ENCODE measurements around the gene ARSD.
"Not testable (repeated sequence)": the region's sequence is repeated elsewhere in the genome, so short reads cannot be mapped to it uniquely, and the experiment has no call there.

ARSD gene

GRCh38 chrX:2890536-2891460 is 38.3 kb downstream of the ARSD start:
- not testable (repeated sequence) for DNase-seq

GRCh38 chrX:2889706-2890490 is 39.2 kb downstream of the ARSD start:
- peak; percentile 23 to 52 for DNase-seq

GRCh38 chrX:2889045-2889605 is 40.0 kb downstream of the ARSD start:
- DNase-seq = no peak

- DNase-seq = no peak
These were observed 40.8 kb downstream of the ARSD start for GRCh38 chrX:2888309-2888708.

- DNase-seq = no peak
These were observed 45.4 kb downstream of the ARSD start for GRCh38 chrX:2883770-2884169.

GRCh38 chrX:2879670-2880069 is 49.5 kb downstream of the ARSD start:
- no peak for DNase-seq

- DNase-seq = no peak
These were observed 50.6 kb downstream of the ARSD start for GRCh38 chrX:2878563-2878962.

- peak in 1 of 2 experiments; percentile 39 for DNase-seq
These were observed 53.2 kb downstream of the ARSD start for GRCh38 chrX:2875798-2876399.

GRCh38 chrX:2875136-2875481 is 54.0 kb downstream of the ARSD start:
- DNase-seq = no peak

- DNase-seq = no peak
These were observed 54.7 kb downstream of the ARSD start for GRCh38 chrX:2874222-2875135.

- no peak for DNase-seq
These were observed 56.4 kb downstream of the ARSD start for GRCh38 chrX:2872671-2873277.

GRCh38 chrX:2871831-2872230 is 57.3 kb downstream of the ARSD start:
- DNase-seq = no peak

GRCh38 chrX:2870650-2871049 is 58.5 kb downstream of the ARSD start:
- DNase-seq = no peak

- no peak for DNase-seq
These were observed 61.9 kb downstream of the ARSD start for GRCh38 chrX:2867206-2867605.

GRCh38 chrX:2863646-2864045 is 65.5 kb downstream of the ARSD start:
- no peak for DNase-seq

GRCh38 chrX:2862404-2862803 is 66.7 kb downstream of the ARSD start:
- no peak for DNase-seq

GRCh38 chrX:2859197-2859797 is 69.8 kb downstream of the ARSD start:
- DNase-seq = no peak

GRCh38 chrX:2857566-2857965 is 71.6 kb downstream of the ARSD start:
- no peak for DNase-seq

GRCh38 chrX:2855761-2856160 is 73.4 kb downstream of the ARSD start:
- DNase-seq = no peak

- no peak for DNase-seq
These were observed 74.2 kb downstream of the ARSD start for GRCh38 chrX:2854918-2855317.
